ENCODE results near the gene GPN2. TPM values are rescaled to one million over a fixed set of nuclear protein-coding genes. Genes with fewer than 3 reads are reported as not detected.

Gene GPN2
- total and polyA plus RNA-seq, 9 donors: 10.8 to 21.5 (median 19.6) TPM

DNA sequence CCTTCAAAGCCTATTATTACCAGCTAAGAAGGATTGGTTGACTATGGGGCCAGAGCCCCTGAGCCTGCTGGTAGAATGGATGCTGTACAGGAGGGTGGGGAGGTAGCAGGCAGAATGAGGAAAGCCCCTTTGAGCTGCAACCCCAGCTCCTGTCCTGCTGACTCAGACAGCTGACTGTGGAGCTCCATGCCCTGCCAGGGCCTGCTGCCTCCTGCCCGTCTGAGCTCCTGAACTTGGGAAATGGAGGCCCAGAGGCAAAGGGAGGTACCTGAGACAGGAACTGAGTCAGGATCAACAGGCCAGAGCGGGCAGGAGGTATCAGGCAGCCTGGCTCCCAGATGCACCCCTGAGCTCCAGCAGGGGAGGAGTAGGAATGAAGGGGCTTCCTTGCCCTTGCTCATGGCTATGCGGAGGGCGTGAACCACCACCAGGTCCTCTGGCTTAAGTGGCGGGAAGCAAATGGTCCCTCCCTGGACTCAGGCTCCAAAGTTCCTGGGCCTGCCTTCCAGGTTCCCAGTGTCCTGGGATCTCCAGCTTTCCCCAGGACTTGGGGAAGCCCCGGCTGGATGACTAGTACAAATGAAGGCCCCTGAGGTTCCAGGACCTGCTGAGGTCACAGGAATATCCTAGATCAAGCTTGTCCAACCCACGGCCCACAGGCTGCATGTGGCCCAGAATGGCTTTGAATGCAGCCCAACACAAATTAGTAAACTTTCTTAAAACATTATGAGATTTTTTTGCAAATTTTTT lies 31.0 kb downstream of the GPN2 start:
- 91% methylated on average over 6 of the region's 7 CpGs for WGBS (ENCODE audit: insufficient coverage)
- Histone ChIP-seq H3K4me1 (ENCODE audit: control insufficient read depth, insufficient read depth, low read length) (peaks cover 14% of the 10 kb centered on the region), H3K27me3 (ENCODE audit: control insufficient read depth, insufficient read depth, low read length) (no peaks in the 10 kb centered on the region), H3K27ac (ENCODE audit: low read length) (no peak overlapping the region), H3K9me3 (replicated peaks; ENCODE audit: control insufficient read depth, low read depth, low read length) (no peaks in the 10 kb centered on the region), H3K36me3 (ENCODE audit: control insufficient read depth, insufficient read depth, low read length) (peaks cover 23% of the 10 kb centered on the region), H3K4me3 (ENCODE audit: low read length) (no peak overlapping the region)
- no peak for DNase-seq

DNA sequence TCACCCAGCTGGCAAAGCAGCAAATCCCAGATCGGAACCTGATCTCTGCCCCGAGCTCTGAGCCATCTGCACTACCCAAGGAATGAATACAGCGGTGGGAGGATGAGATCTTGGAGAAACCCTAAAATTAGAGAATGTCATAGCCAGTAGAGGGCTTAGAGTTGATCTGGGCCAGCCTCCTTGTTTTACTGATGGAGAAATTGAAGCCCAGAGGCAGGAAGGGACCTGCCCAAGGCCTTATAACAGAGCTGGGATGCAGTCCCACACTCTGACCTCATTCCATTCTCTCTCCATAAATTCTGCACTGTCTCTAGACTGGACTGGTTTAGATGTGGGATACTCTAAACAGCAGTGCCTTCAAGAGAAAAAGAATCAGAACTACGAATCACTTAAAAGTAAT lies 31.9 kb downstream of the GPN2 start:
- peak; percentile 51 for DNase-seq
- no peaks in the 10 kb centered on the region for H3K27me3 ChIP-seq (ENCODE audit: control insufficient read depth, insufficient read depth, low read length)
- no peaks in the 10 kb centered on the region for H3K9me3 ChIP-seq (replicated peaks; ENCODE audit: control insufficient read depth, low read depth, low read length)
- peaks cover 7% of the 10 kb centered on the region for H3K4me1 ChIP-seq (ENCODE audit: control insufficient read depth, insufficient read depth, low read length)
- peaks cover 32% of the 10 kb centered on the region for H3K36me3 ChIP-seq (ENCODE audit: control insufficient read depth, insufficient read depth, low read length)
- H3K4me3 ChIP-seq (ENCODE audit: low read length): no peak overlapping the region
- H3K27ac ChIP-seq (ENCODE audit: low read length): peak overlapping the region; percentile 44
- WGBS (ENCODE audit: insufficient coverage): 66% methylated on average over 2 of the region's 4 CpGs

DNA sequence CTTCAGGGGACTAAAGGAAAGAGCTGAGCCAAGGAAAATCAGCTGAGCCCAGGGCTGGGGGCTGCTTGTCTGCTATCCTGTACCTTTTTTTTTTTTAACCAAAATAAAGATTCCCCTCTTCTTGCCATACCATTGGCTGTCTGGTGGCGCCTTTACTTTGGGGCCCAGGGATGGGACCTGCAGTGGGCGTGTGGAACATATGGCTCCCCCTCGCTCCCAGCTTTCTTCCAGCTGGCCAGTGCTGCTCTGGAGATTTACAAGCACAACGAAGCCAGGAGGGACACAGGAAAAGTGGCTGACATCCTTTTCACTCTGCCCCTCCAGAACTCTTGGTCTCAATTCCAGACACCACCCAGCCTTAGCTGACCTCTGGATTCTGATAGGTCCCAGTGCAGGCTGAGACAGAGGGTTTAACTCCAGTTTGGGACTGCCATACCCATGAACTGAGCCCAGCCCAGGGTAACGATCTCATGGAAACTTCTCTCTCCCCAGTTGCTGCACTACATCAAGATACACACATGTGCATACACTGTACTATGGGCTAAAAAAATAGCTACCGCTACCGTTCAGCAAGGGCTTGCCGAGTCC lies 32.5 kb downstream of the GPN2 start:
- 39% methylated on average over 7 of the region's 8 CpGs for WGBS (ENCODE audit: insufficient coverage)
- Histone ChIP-seq H3K9me3 (replicated peaks; ENCODE audit: control insufficient read depth, low read depth, low read length) (no peaks in the 10 kb centered on the region), H3K27ac (ENCODE audit: low read length) (peak overlapping the region; percentile 44), H3K4me1 (ENCODE audit: control insufficient read depth, insufficient read depth, low read length) (peaks cover 7% of the 10 kb centered on the region), H3K36me3 (ENCODE audit: control insufficient read depth, insufficient read depth, low read length) (peaks cover 38% of the 10 kb centered on the region), H3K4me3 (ENCODE audit: low read length) (no peak overlapping the region), H3K27me3 (ENCODE audit: control insufficient read depth, insufficient read depth, low read length) (no peaks in the 10 kb centered on the region)
- DNase-seq: peak; percentile 56

DNA sequence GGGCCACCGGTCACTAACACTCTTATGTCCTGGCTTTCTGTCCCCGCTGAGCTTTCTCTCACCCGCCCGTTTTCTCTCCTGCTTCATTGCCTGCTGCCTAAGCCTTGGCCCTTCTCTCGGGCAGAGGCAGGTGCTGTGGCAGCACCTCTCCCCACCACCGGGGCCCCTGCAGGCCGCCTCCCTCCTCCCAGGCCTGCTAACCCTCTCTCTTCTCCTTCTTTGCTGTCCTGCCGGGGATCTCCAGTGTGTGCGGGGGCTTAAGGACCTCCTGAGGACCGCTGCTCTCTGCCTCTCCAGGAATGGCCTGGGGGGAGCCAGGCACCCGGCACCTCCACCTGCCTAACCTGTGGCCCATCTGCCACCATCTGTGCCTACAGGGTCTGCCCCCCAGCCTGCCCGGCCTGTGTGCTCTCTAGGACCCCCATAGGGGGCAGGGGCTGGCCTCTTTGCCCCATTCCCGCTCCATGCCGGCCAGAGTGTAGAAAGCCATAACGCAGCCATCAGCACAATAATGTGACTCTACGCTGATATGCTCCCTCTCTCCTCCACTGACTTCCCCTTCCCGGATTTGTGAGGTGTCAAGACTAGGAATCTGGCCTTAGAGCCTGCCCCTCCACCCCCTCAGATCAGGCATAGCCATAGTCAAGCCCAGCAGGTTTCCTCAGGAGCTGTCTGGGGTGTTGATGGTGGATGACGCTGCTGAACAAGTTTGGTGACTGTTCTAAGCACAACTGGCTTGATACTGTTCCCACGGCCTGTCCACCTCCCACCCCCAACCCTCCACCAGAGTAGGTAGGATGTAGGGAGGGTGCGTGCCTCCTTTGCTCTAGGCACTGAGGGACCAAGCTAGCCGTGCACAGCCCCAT lies 33.2 kb downstream of the GPN2 start:
- no peak for DNase-seq
- H3K36me3 ChIP-seq (ENCODE audit: control insufficient read depth, insufficient read depth, low read length): peaks cover 45% of the 10 kb centered on the region
- H3K4me1 ChIP-seq (ENCODE audit: control insufficient read depth, insufficient read depth, low read length): peaks cover 7% of the 10 kb centered on the region
- no peaks in the 10 kb centered on the region for H3K9me3 ChIP-seq (replicated peaks; ENCODE audit: control insufficient read depth, low read depth, low read length)
- no peaks in the 10 kb centered on the region for H3K27me3 ChIP-seq (ENCODE audit: control insufficient read depth, insufficient read depth, low read length)
- no peak overlapping the region for H3K4me3 ChIP-seq (ENCODE audit: low read length)
- peak overlapping the region; percentile 17 for H3K27ac ChIP-seq (ENCODE audit: low read length)
- WGBS (ENCODE audit: insufficient coverage): 72% methylated on average over 16 of the region's 21 CpGs

DNA sequence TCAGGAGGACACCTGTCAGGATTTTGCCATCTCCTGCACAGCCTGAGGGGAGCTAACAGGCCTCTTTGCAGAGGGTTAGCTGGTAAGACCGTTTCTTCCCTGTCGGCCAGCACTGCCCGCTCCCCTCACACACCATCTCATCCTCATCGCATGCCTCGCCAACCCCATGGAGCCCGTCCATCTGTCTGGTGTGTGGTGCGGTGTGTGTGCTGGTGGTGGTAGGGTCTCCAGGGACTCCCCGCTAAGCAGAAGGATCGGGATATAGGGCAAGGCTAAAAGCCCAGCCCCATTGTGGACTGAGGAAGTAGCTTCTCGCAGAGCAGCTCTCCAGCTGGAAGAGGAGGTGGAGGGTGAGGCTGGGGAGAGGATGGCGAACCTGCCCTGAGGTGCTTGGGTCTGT lies 33.9 kb downstream of the GPN2 start:
- Histone ChIP-seq H3K4me1 (ENCODE audit: control insufficient read depth, insufficient read depth, low read length) (peaks cover 7% of the 10 kb centered on the region), H3K36me3 (ENCODE audit: control insufficient read depth, insufficient read depth, low read length) (peaks cover 51% of the 10 kb centered on the region), H3K4me3 (ENCODE audit: low read length) (no peak overlapping the region), H3K27me3 (ENCODE audit: control insufficient read depth, insufficient read depth, low read length) (no peaks in the 10 kb centered on the region), H3K9me3 (replicated peaks; ENCODE audit: control insufficient read depth, low read depth, low read length) (no peaks in the 10 kb centered on the region), H3K27ac (ENCODE audit: low read length) (no peak overlapping the region)
- no peak for DNase-seq
- WGBS (ENCODE audit: insufficient coverage): 59% methylated on average over 5 of the region's 11 CpGs

DNA sequence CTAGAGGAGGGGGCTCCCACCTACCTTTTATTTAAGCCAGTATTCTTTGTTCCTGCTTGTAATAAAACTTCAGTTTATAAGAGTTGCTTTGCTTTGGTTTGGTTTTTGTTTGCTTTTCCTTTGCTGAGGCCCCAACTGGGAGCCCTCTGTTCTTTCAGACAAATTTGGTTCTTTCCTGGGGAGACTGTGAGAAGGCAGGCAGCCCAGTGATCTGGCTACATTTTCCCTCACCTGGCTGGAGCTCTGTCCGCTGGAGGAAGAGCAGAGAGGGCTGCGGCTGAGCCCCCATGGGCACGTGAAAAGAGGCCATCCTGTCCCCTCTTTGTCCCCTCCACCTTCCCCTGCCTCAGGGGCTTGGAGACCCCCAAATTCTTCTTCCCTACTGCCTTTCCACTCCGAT lies 34.4 kb downstream of the GPN2 start:
- Histone ChIP-seq H3K36me3 (ENCODE audit: control insufficient read depth, insufficient read depth, low read length) (peaks cover 57% of the 10 kb centered on the region), H3K4me1 (ENCODE audit: control insufficient read depth, insufficient read depth, low read length) (peaks cover 7% of the 10 kb centered on the region), H3K9me3 (replicated peaks; ENCODE audit: control insufficient read depth, low read depth, low read length) (no peaks in the 10 kb centered on the region), H3K27me3 (ENCODE audit: control insufficient read depth, insufficient read depth, low read length) (no peaks in the 10 kb centered on the region), H3K4me3 (ENCODE audit: low read length) (no peak overlapping the region), H3K27ac (ENCODE audit: low read length) (no peak overlapping the region)
- DNase-seq: no peak
- WGBS (ENCODE audit: insufficient coverage): 68% methylated on average over 4 of the region's 4 CpGs

DNA sequence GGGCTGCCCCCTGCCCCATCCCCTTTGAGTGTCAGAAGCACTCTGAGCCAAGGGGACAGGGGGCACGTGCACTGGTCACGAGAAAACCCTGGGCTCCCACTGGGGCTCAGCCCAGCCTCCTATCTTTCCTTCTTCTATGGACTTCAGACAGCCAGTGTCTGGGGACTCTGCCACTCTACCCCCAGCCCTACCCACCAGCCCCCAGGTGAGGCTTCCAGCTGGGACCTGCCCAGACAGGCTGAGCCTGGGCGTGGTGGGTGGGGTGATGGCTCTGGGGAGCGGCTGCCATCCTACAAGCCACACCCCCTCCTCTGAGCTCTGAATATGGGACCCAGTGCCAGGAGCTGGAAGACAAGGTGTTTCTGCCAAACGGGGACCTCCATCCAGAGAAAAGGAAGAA lies 35.2 kb downstream of the GPN2 start:
- peaks cover 7% of the 10 kb centered on the region for H3K4me1 ChIP-seq (ENCODE audit: control insufficient read depth, insufficient read depth, low read length)
- no peaks in the 10 kb centered on the region for H3K9me3 ChIP-seq (replicated peaks; ENCODE audit: control insufficient read depth, low read depth, low read length)
- no peak overlapping the region for H3K27ac ChIP-seq (ENCODE audit: low read length)
- no peaks in the 10 kb centered on the region for H3K27me3 ChIP-seq (ENCODE audit: control insufficient read depth, insufficient read depth, low read length)
- no peak for DNase-seq
- WGBS (ENCODE audit: insufficient coverage): 79% methylated on average over 2 of the region's 5 CpGs
- H3K4me3 ChIP-seq (ENCODE audit: low read length): no peak overlapping the region
- peaks cover 64% of the 10 kb centered on the region for H3K36me3 ChIP-seq (ENCODE audit: control insufficient read depth, insufficient read depth, low read length)

DNA sequence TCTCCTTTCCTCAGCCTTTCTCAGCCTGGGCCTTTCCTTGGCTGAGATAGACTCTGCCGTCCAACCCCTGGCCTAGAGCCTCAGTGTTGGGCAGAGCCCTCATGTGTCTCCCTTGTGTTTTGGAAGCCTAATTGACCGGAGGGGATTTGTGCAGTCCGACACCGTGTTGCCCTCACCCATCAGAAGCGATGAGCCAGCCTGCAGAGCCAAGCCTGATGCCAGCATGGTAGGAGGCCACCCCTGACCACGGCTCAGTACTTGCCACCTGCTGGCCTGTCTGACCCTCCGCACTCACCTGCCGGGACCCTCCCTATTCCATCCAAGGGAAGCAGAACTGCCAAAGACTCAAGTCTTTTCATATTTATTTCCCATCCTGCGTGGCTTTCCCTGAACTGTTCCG lies 36.5 kb downstream of the GPN2 start:
- Histone ChIP-seq H3K4me3 (ENCODE audit: low read length) (no peak overlapping the region), H3K36me3 (ENCODE audit: control insufficient read depth, insufficient read depth, low read length) (peaks cover 77% of the 10 kb centered on the region), H3K4me1 (ENCODE audit: control insufficient read depth, insufficient read depth, low read length) (peaks cover 9% of the 10 kb centered on the region), H3K9me3 (replicated peaks; ENCODE audit: control insufficient read depth, low read depth, low read length) (no peaks in the 10 kb centered on the region), H3K27me3 (ENCODE audit: control insufficient read depth, insufficient read depth, low read length) (no peaks in the 10 kb centered on the region), H3K27ac (ENCODE audit: low read length) (no peak overlapping the region)
- no peak for DNase-seq
- 94% methylated on average over 10 of the region's 10 CpGs for WGBS (ENCODE audit: insufficient coverage)

DNA sequence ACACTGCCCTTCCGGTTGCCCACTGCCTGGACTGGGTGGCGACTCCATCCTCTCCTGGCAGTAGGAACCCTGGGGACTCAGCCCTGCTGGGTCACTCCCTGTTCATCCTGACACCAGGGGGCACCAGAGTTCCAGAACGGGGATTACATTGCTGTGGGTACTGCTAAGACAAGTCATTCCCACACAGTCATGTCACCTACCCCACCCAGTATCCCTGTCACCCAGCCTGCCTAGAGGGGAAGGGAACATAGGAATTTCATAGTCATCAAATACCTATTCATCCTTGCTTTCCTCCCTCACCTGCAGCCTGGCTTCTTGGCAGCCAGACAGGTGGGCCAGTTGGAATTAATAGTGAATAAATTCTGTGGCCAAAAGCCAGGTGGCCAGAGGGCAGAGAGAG lies 36.9 kb downstream of the GPN2 start:
- WGBS (ENCODE audit: insufficient coverage): 41% methylated on average over 2 of the region's 3 CpGs
- Histone ChIP-seq H3K4me3 (ENCODE audit: low read length) (no peak overlapping the region), H3K27me3 (ENCODE audit: control insufficient read depth, insufficient read depth, low read length) (no peaks in the 10 kb centered on the region), H3K27ac (ENCODE audit: low read length) (no peak overlapping the region), H3K36me3 (ENCODE audit: control insufficient read depth, insufficient read depth, low read length) (peaks cover 82% of the 10 kb centered on the region), H3K4me1 (ENCODE audit: control insufficient read depth, insufficient read depth, low read length) (peaks cover 8% of the 10 kb centered on the region), H3K9me3 (replicated peaks; ENCODE audit: control insufficient read depth, low read depth, low read length) (no peaks in the 10 kb centered on the region)
- peak; percentile 64 for DNase-seq

DNA sequence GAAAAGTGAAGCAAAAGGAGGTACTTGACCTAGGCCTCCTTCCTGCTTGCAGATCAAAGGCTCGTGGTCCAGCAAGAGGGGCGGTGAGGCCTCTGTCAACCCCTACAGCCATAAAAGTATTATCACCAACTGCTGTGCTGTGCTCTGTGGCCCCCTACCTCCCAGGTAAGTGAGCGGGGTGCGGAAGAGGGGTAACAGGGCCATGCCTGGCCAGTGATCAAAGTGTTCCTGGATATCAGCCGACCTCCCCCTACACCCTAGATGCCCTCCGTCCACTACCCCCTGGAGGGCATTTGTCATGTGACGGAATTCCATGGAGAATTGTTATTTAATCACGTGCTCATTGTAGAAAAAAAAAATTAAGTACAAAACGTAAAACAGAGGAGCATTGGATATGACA lies 37.4 kb downstream of the GPN2 start:
- no peaks in the 10 kb centered on the region for H3K9me3 ChIP-seq (replicated peaks; ENCODE audit: control insufficient read depth, low read depth, low read length)
- WGBS (ENCODE audit: insufficient coverage): 72% methylated on average over 3 of the region's 9 CpGs
- H3K36me3 ChIP-seq (ENCODE audit: control insufficient read depth, insufficient read depth, low read length): peaks cover 86% of the 10 kb centered on the region
- DNase-seq: no peak
- no peaks in the 10 kb centered on the region for H3K27me3 ChIP-seq (ENCODE audit: control insufficient read depth, insufficient read depth, low read length)
- no peak overlapping the region for H3K4me3 ChIP-seq (ENCODE audit: low read length)
- no peak overlapping the region for H3K27ac ChIP-seq (ENCODE audit: low read length)
- peaks cover 5% of the 10 kb centered on the region for H3K4me1 ChIP-seq (ENCODE audit: control insufficient read depth, insufficient read depth, low read length)

Data from muscle of leg (tissue), 11 donors.